Transverse colon (tissue), 4 donors: Measurements from ENCODE around the gene KHDC3L. TPM values are rescaled to one million over a fixed set of nuclear protein-coding genes. Genes with fewer than 3 reads are reported as not detected.

Experiments used
- DNase-seq: peaks from one replicate; pipeline ENCODE4 v3.0.0-alpha.2; 2019
- H3K27ac ChIP-seq, 4 donors: fragments of 200-600 bp; sonication (generic); 2 replicates each; pipeline ENCODE4 v1.5.1; 2016 to 2018; ENCODE audit warnings: inconsistent platforms in 4 of 4
- H3K27me3 ChIP-seq: fragments of 200-600 bp; sonication (generic); 2 replicates; pipeline ENCODE4 v1.5.1; 2017; ENCODE audit warnings: inconsistent platforms
- H3K36me3 ChIP-seq, 4 donors: fragments of 200-600 bp; sonication (generic); 2 replicates each; pipeline ENCODE4 v1.5.1; 2017 to 2019; ENCODE audit warnings: inconsistent platforms in 4 of 4
- H3K4me1 ChIP-seq, 4 donors: fragments of 200-600 bp; sonication (generic); 2 replicates each; pipeline ENCODE4 v1.5.1; 2017 to 2020; ENCODE audit warnings: inconsistent platforms in 4 of 4
- H3K4me3 ChIP-seq, 4 donors: fragments of 200-600 bp; sonication (generic); 1 replicate in 1 of 4; 2 replicates in 3 of 4; pipeline versions ENCODE4 v1.5.1 to v1.6.1; 2017 to 2019; ENCODE audit warnings: inconsistent platforms in 4 of 4
- H3K9me3 ChIP-seq, 2 donors: fragments of 200-600 bp; sonication (generic); 2 replicates each; pipeline ENCODE4 v1.5.1; 2017 to 2019; ENCODE audit warnings: inconsistent platforms in 2 of 2
- EP300 ChIP-seq: sonication (generic); formaldehyde crosslinking; IDR thresholded peaks from one replicate; pipeline ENCODE4 v1.6.1; 2017; ENCODE audit warnings: antibody characterized with exemption, low read depth
- POLR2A ChIP-seq: fragments of 450-650 bp; IDR thresholded peaks from one replicate; pipeline ENCODE4 v1.6.1; 2016; ENCODE audit warnings: antibody characterized with exemption, mild to moderate bottlenecking, moderate library complexity
- POLR2AphosphoS5 ChIP-seq, 3 donors: sonication (generic); formaldehyde crosslinking; IDR thresholded peaks; one replicate each; pipeline ENCODE4 v1.6.1; 2016; ENCODE audit warnings: antibody characterized with exemption in 3 of 3
- WGBS, 2 donors: methylation state at CpG; one replicate each; pipeline ENCODE4 v1.1.5; 2018; ENCODE audit warnings: low coverage in 1 of 2; 5-methylcytosine and 5-hydroxymethylcytosine counted together
- in situ Hi-C, 4 donors: fragments of 200-750 bp; cut with MboI; loops; one replicate each; pipeline versions ENCODE4 v1.15.0 to v1.15.1; 2017; ENCODE audit warnings: low sequenced_read_pairs in 3 of 4, low pct_ligation_motif_present in 1 of 4, low pct_unique_long_range_greater_than_20kb in 1 of 4
- intact Hi-C: fragments of 100-400 bp; cut with DNase I; formaldehyde crosslinking; loops from one replicate; pipeline ENCODE4 v1.15.1; 2023; ENCODE audit warnings: low total_unique reads
- total RNA-seq, 4 donors: library from RNA; depleted of rRNA; stranded (reverse); fragments of >200 nt; gene quantifications; one replicate each; pipeline ENCODE4 v1.1.0, GENCODE V29; 2016
- TF ChIP-seq, protein P1 (sequence below), 5 experiments: fragments of 200-600 bp in 3 of 5; fragments of 450-650 bp in 2 of 5; sonication (generic) in 3 of 5; IDR thresholded peaks; 1 replicate in 2 of 5; 2 replicates in 3 of 5; pipeline ENCODE4 v1.5.1; 2016 to 2017; ENCODE audit warnings: antibody characterized with exemption in 5 of 5, inconsistent platforms in 3 of 5, mild to moderate bottlenecking in 2 of 5, moderate library complexity in 1 of 5

Gene KHDC3L
- total RNA-seq, 4 donors from 2014 or later = not detected

DNA sequence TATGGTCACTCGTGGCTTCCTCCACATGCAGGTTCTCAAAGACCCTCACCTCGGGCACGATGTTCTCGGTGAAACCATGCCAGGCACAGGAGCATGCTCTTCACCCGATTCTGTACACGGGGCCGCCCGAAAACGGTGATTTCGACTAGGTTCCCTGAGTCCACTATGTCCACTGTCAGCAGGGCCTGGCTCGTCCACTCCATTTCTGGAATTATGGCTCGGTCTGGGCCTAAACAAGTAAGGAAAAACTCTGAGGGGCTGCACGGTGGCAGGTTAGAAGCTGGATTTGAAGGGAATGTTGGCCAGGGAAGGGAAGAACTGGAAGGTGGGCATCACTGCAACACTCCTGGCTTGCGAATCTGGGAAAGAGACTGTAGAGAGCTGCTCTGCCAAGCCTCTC is 6.7 kb downstream of the KHDC3L start:
- Histone ChIP-seq H3K4me3 (no peak overlapping the region), H3K27me3 (no peaks in the 10 kb centered on the region), H3K4me1 (no peaks in the 10 kb centered on the region), H3K27ac (no peak overlapping the region), H3K36me3 (no peaks in the 10 kb centered on the region), H3K9me3 (no peaks in the 10 kb centered on the region)
- intact Hi-C loops (no loop called here), in situ Hi-C loops (no loop called here)
- no peak for DNase-seq
- TF ChIP-seq POLR2A (no peak), EP300 (no peak), POLR2AphosphoS5 (IDR thresholded peaks at IDR 0.05) (no peak)
- TF ChIP-seq, protein P1, sequence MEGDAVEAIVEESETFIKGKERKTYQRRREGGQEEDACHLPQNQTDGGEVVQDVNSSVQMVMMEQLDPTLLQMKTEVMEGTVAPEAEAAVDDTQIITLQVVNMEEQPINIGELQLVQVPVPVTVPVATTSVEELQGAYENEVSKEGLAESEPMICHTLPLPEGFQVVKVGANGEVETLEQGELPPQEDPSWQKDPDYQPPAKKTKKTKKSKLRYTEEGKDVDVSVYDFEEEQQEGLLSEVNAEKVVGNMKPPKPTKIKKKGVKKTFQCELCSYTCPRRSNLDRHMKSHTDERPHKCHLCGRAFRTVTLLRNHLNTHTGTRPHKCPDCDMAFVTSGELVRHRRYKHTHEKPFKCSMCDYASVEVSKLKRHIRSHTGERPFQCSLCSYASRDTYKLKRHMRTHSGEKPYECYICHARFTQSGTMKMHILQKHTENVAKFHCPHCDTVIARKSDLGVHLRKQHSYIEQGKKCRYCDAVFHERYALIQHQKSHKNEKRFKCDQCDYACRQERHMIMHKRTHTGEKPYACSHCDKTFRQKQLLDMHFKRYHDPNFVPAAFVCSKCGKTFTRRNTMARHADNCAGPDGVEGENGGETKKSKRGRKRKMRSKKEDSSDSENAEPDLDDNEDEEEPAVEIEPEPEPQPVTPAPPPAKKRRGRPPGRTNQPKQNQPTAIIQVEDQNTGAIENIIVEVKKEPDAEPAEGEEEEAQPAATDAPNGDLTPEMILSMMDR (IDR thresholded peaks at IDR 0.05) = no peak
- 90 to 100% methylated on average over 1 to 14 of the region's 14 CpGs for WGBS, 2 donors

DNA sequence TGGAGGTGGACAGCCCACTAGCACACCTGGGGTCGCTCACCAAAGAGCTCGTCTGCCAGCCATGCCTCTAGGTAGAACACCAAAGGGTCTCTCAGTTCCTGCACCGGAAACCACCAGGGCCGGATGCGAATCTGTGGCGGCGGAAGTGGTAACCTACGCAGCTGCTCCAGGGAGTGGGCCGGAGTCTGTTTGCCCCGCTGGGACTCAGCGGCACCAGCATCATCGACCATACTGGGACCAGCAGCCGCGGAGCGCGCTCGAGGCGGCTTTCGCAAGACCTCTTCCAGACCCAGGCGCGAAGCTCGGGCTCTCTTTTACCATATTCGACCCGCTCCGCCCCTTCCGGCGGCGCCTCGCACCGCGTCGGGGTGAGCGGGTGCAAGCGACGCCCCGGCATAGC is 7.1 kb downstream of the KHDC3L start, which contains the start of gene OOEP:
TSS of gene OOEP (minus strand) at position 335 of the 400 bp plus-strand sequence. CDS start at position 230, 105 bp downstream.
- in situ Hi-C loops = no loop called here
- DNase-seq = no peak
- 97% methylated on average over 36 of the region's 36 CpGs; no CpG with 5 or more reads in 1 of the 2 donors for WGBS, 2 donors

DNA sequence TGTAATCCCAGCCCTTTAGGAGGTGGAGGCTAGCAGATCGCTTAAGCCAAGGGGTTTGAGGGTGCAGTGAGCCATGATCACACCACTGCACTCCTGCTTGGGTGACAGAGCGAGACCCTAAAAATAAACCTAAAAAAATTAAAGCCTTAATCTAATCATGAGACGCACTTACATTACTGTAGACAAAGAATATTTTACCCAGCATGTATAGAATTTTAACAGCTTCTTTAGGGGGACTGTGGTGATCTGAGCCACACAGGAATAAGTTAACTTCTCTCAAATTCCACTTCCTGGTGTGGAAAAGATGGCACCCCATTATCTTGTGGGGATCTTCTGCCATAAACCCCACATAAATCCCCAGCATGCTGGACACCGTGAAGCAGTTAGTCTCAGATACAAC is 9.5 kb downstream of the KHDC3L start:
- Histone ChIP-seq H3K36me3 (no peaks in the 10 kb centered on the region), H3K27ac (no peak overlapping the region), H3K4me1 (no peaks in the 10 kb centered on the region), H3K4me3 (no peak overlapping the region), H3K27me3 (no peaks in the 10 kb centered on the region), H3K9me3 (no peaks in the 10 kb centered on the region)
- intact Hi-C loops = no loop called here
- no peak for TF ChIP-seq POLR2A
- no peak for TF ChIP-seq EP300
- no peak for TF ChIP-seq POLR2AphosphoS5 (IDR thresholded peaks at IDR 0.05)
- TF ChIP-seq, protein P1 (IDR thresholded peaks at IDR 0.05) = no peak
- DNase-seq = no peak
- WGBS, 2 donors = 94% methylated on average over 2 to 4 of the region's 4 CpGs
- in situ Hi-C loops = no loop called here

More for the DNA sequence above, 7.1 kb downstream of the KHDC3L start, which contains the start of gene OOEP:
- Histone ChIP-seq H3K9me3 (no peaks in the 10 kb centered on the region), H3K4me3 (no peak within 1 kb of the TSS), H3K27me3 (no peaks in the 10 kb centered on the region), H3K36me3 (no peaks in the 10 kb centered on the region), H3K27ac (no peak within 1 kb of the TSS), H3K4me1 (no peaks in the 10 kb centered on the region)
- no peak for TF ChIP-seq EP300
- TF ChIP-seq, protein P1 (IDR thresholded peaks at IDR 0.05) = no peak
- TF ChIP-seq POLR2A = no peak
- TF ChIP-seq POLR2AphosphoS5 (IDR thresholded peaks at IDR 0.05) = no peak
- intact Hi-C loops = no loop called here

DNA sequence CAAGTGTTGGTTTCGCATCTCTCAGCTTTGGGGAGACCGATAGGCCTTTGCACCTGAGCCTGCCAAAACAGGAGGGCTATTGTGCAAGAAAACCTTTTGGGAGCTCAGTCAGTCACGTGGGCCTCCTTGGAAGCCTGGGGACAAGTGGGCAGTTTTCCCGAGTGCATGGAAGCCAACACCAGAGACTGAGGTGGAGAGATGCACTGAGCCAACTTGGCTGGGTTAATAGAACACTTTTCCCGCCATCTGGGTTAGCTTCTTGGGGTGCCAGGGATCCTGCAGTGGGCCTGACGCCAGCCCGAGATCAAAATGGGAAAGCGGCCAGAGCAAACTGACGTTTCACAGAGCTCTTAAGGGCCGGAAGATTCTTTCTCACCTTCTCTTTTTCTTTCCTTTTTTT is 10.1 kb downstream of the KHDC3L start:
- Histone ChIP-seq H3K9me3 (no peaks in the 10 kb centered on the region), H3K27me3 (no peaks in the 10 kb centered on the region), H3K4me1 (no peaks in the 10 kb centered on the region), H3K36me3 (no peaks in the 10 kb centered on the region), H3K27ac (no peak overlapping the region), H3K4me3 (no peak overlapping the region)
- WGBS, 2 donors = 86% methylated on average over 8 to 10 of the region's 10 CpGs
- in situ Hi-C loops = no loop called here
- intact Hi-C loops = no loop called here
- TF ChIP-seq POLR2AphosphoS5 (IDR thresholded peaks at IDR 0.05) (no peak), POLR2A (no peak), EP300 (no peak)
- TF ChIP-seq, protein P1 (IDR thresholded peaks at IDR 0.05) = no peak
- no peak for DNase-seq
